H9 (cell line): ENCODE results near the gene TMEM163. TPM values are rescaled to one million over a fixed set of nuclear protein-coding genes. Genes with fewer than 3 reads are reported as not detected.

Experiments used
- DNase-seq: peaks from one replicate; pipeline ENCODE4 v3.0.0-alpha.2; 2017
- H2AFZ ChIP-seq: one replicate; pipeline ENCODE4 v1.6.1; 2013; ENCODE audit warnings: mild to moderate bottlenecking, low read length, control low read depth, moderate library complexity
- H2AK5ac ChIP-seq: 2 replicates; pipeline ENCODE4 v1.6.1; 2013; ENCODE audit warnings: low read length, control low read depth, mixed read lengths; ENCODE audit not compliant: insufficient read length
- H2BK120ac ChIP-seq: one replicate; pipeline ENCODE4 v1.6.1; 2013; ENCODE audit warnings: low read depth, mild to moderate bottlenecking, low read length, control low read depth, inconsistent platforms; ENCODE audit not compliant: poor library complexity, severe bottlenecking
- H2BK12ac ChIP-seq: 2 replicates; pipeline ENCODE4 v1.6.1; 2013; ENCODE audit warnings: low read length, control low read depth, mixed read lengths, low read depth; ENCODE audit not compliant: insufficient read length
- H2BK15ac ChIP-seq: 2 replicates; pipeline ENCODE4 v1.6.1; 2013; ENCODE audit warnings: low read depth, low read length, control low read depth
- H2BK20ac ChIP-seq: one replicate; pipeline ENCODE4 v1.6.1; 2013; ENCODE audit warnings: low read depth, mild to moderate bottlenecking, low read length, control low read depth, inconsistent platforms; ENCODE audit not compliant: poor library complexity, severe bottlenecking
- H2BK5ac ChIP-seq: 2 replicates; pipeline ENCODE4 v1.6.1; 2013; ENCODE audit warnings: low read length, control low read depth, mixed read lengths; ENCODE audit not compliant: insufficient read length
- H3K14ac ChIP-seq: 2 replicates; pipeline ENCODE4 v1.6.1; 2013; ENCODE audit warnings: low read length, control low read depth; ENCODE audit not compliant: insufficient read depth
- H3K18ac ChIP-seq: 2 replicates; pipeline ENCODE4 v1.6.1; 2013; ENCODE audit warnings: low read depth, mild to moderate bottlenecking, mixed read lengths, low read length, control low read depth; ENCODE audit not compliant: insufficient read length
- H3K23ac ChIP-seq: 2 replicates; pipeline ENCODE4 v1.6.1; 2013; ENCODE audit warnings: low read length, control low read depth, mixed read lengths, low read depth; ENCODE audit not compliant: insufficient read length
- H3K23me2 ChIP-seq: 2 replicates; pipeline ENCODE4 v1.6.1; 2013; ENCODE audit warnings: low read depth, mild to moderate bottlenecking, mixed read lengths, low read length, control low read depth; ENCODE audit not compliant: insufficient read length, poor library complexity, severe bottlenecking
- H3K27ac ChIP-seq: 2 replicates; pipeline ENCODE4 v1.5.1; 2013; ENCODE audit warnings: low read length, control low read depth, mixed read lengths, low read depth; ENCODE audit not compliant: insufficient read length
- H3K27me3 ChIP-seq: 2 replicates; pipeline ENCODE4 v1.6.1; 2013; ENCODE audit warnings: low read length, control low read depth, inconsistent platforms; ENCODE audit not compliant: insufficient read depth
- H3K4ac ChIP-seq: 2 replicates; pipeline ENCODE4 v1.6.1; 2013; ENCODE audit warnings: low read depth, mild to moderate bottlenecking, control low read depth, inconsistent platforms, low read length, moderate library complexity
- H3K4me1 ChIP-seq: 2 replicates; pipeline ENCODE4 v1.6.1; 2013; ENCODE audit warnings: low read length, control low read depth, inconsistent platforms; ENCODE audit not compliant: insufficient read depth
- H3K4me2 ChIP-seq: 2 replicates; pipeline ENCODE4 v1.6.1; 2013; ENCODE audit warnings: low read length, control low read depth, mixed read lengths; ENCODE audit not compliant: insufficient read length, insufficient read depth
- H3K56ac ChIP-seq: 2 replicates; pipeline ENCODE4 v1.6.1; 2013; ENCODE audit warnings: low read depth, mild to moderate bottlenecking, mixed read lengths, low read length, control low read depth; ENCODE audit not compliant: insufficient read length
- H3K79me1 ChIP-seq: 2 replicates; pipeline ENCODE4 v1.6.1; 2013; ENCODE audit warnings: low read depth, mild to moderate bottlenecking, moderate library complexity, low read length, control low read depth, inconsistent platforms; ENCODE audit not compliant: insufficient read depth, poor library complexity, severe bottlenecking
- H3K79me2 ChIP-seq: 2 replicates; pipeline ENCODE4 v1.6.1; 2013; ENCODE audit warnings: low read length, control low read depth, inconsistent platforms; ENCODE audit not compliant: insufficient read depth
- H3K9ac ChIP-seq: 2 replicates; pipeline ENCODE4 v1.6.1; 2013; ENCODE audit warnings: low read length, control low read depth, mixed read lengths; ENCODE audit not compliant: insufficient read length; ENCODE audit errors: extremely low read depth
- H3K9me3 ChIP-seq: one replicate; pipeline ENCODE4 v1.6.1; 2013; ENCODE audit warnings: low read depth, low read length, inconsistent platforms; ENCODE audit not compliant: control insufficient read depth
- H3T11ph ChIP-seq: one replicate; pipeline ENCODE4 v1.6.1; 2013; ENCODE audit warnings: mild to moderate bottlenecking, low read length, control low read depth, inconsistent platforms
- H4K20me1 ChIP-seq: one replicate; pipeline ENCODE4 v1.6.1; 2013; ENCODE audit not compliant: control insufficient read depth, insufficient read length, insufficient read depth
- H4K5ac ChIP-seq: 2 replicates; pipeline ENCODE4 v1.6.1; 2013; ENCODE audit warnings: low read depth, mild to moderate bottlenecking, mixed read lengths, low read length, control low read depth; ENCODE audit not compliant: insufficient read length
- H4K8ac ChIP-seq: replicated peaks from 2 replicates; pipeline ENCODE4 v1.6.1; 2013; ENCODE audit warnings: low read length, control low read depth, mixed read lengths, low read depth; ENCODE audit not compliant: insufficient read length
- H4K91ac ChIP-seq: 2 replicates; pipeline ENCODE4 v1.6.1; 2013; ENCODE audit warnings: low read depth, mild to moderate bottlenecking, moderate library complexity, mixed read lengths, low read length, control low read depth; ENCODE audit not compliant: insufficient read length
- H3K27ac Mint-ChIP-seq, 3 experiments: 2 replicates in 2 of 3; 3 replicates in 1 of 3; pipeline ENCODE4 v1.8.0; 2020 to 2021; ENCODE audit warnings: mixed read lengths in 3 of 3, mild to moderate bottlenecking in 1 of 3, moderate library complexity in 1 of 3
- H3K27me3 Mint-ChIP-seq: 2 replicates; pipeline ENCODE4 v1.8.0; 2021; ENCODE audit warnings: low read depth, mild to moderate bottlenecking, moderate library complexity, mixed read lengths
- H3K36me3 Mint-ChIP-seq, 3 experiments: 2 replicates in 2 of 3; 3 replicates in 1 of 3; pipeline ENCODE4 v1.8.0; 2020 to 2021; ENCODE audit warnings: low read depth in 3 of 3, mixed read lengths in 3 of 3; ENCODE audit not compliant: insufficient read depth in 1 of 3
- H3K4me1 Mint-ChIP-seq, 2 experiments: 2 replicates each; pipeline ENCODE4 v1.8.0; 2020; ENCODE audit warnings: mixed read lengths in 2 of 2
- H3K4me3 Mint-ChIP-seq, 2 experiments: 2 replicates in 1 of 2; 3 replicates in 1 of 2; pipeline ENCODE4 v1.8.0; 2020 to 2021; ENCODE audit warnings: mild to moderate bottlenecking in 2 of 2, mixed read lengths in 2 of 2, moderate library complexity in 1 of 2
- H3K9me3 Mint-ChIP-seq, 2 experiments: 2 replicates in 1 of 2; 3 replicates in 1 of 2; pipeline ENCODE4 v1.8.0; 2020; ENCODE audit warnings: mild to moderate bottlenecking in 2 of 2, mixed read lengths in 2 of 2, moderate library complexity in 1 of 2
- WGBS: extraction: QIAGEN DNeasy Blood & Tissue Kit; methylation state at CpG from one replicate; pipeline ENCODE4 v1.1.7; 2013; ENCODE audit warnings: missing lambda C conversion rate, low lambda C conversion rate, mixed read lengths; ENCODE audit not compliant: insufficient read length; ENCODE audit errors: extremely low coverage; 5-methylcytosine and 5-hydroxymethylcytosine counted together
- total RNA-seq: library from RNA; stranded (reverse); gene quantifications from 2 replicates; pipeline ENCODE4 v1.2.1, GENCODE V29; 2021
- TF ChIP-seq, protein P1 (sequence below): fragments of 200-600 bp; sonication (generic); conservative IDR thresholded peaks from 3 replicates; pipeline ENCODE4 v1.8.0; 2021; ENCODE audit warnings: antibody characterized with exemption, mild to moderate bottlenecking

The TMEM163 gene
- total RNA-seq, 1 experiment from 2014 or later: 0.39 TPM

DNA sequence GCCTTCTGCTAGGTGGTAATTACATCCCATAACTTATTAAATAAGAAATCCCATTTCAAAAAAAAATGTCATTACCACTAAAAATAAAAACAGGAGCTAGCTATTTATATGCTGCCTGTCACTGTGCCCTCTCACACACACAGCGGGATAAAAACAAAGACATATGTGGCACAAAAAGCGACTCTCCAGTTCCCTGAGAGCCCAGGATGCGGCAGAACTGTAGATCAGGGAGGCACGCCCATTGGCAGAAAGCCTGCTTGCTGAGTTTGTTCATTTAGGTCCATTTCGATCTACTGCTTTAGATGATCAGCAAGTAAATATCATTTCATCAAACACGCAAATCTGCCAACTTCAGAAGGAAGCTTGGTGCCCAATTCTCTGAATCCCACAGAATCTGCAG, 124.4 kb downstream of the TMEM163 start:
- Histone ChIP-seq H2BK120ac (no peak overlapping the region), H3K18ac (no peak overlapping the region), H3T11ph (no peak overlapping the region), H3K4ac (no peak overlapping the region), H3K23me2 (no peaks in the 10 kb centered on the region), H4K5ac (no peak overlapping the region), H3K9me3 (peaks cover 13% of the 10 kb centered on the region), H3K14ac (no peak overlapping the region), H2AK5ac (no peak overlapping the region), H3K79me2 (no peaks in the 10 kb centered on the region), H2BK20ac (no peak overlapping the region), H3K4me2 (no peak overlapping the region), H4K20me1 (no peaks in the 10 kb centered on the region), H2AFZ (no peak overlapping the region), H3K79me1 (no peaks in the 10 kb centered on the region), H2BK5ac (no peak overlapping the region), H3K27me3 (no peaks in the 10 kb centered on the region), H3K56ac (no peak overlapping the region), H3K9ac (no peak overlapping the region), H3K23ac (no peak overlapping the region), H4K8ac (no peak overlapping the region), H2BK15ac (no peak overlapping the region), H3K27ac (no peak overlapping the region), H4K91ac (no peak overlapping the region), H3K4me1 (no peaks in the 10 kb centered on the region; the same call in 1 of the 2 replicates), H2BK12ac (no peak overlapping the region)
- H3K27ac Mint-ChIP-seq: no peak overlapping the region
- peaks cover 18 to 26% (median 24%) of the 10 kb centered on the region in 3 experiments for H3K36me3 Mint-ChIP-seq
- H3K4me3 Mint-ChIP-seq: no peak overlapping the region
- no peak for DNase-seq
- WGBS: no CpG with 5 or more reads among the region's 6 CpGs
- TF ChIP-seq, protein P1, sequence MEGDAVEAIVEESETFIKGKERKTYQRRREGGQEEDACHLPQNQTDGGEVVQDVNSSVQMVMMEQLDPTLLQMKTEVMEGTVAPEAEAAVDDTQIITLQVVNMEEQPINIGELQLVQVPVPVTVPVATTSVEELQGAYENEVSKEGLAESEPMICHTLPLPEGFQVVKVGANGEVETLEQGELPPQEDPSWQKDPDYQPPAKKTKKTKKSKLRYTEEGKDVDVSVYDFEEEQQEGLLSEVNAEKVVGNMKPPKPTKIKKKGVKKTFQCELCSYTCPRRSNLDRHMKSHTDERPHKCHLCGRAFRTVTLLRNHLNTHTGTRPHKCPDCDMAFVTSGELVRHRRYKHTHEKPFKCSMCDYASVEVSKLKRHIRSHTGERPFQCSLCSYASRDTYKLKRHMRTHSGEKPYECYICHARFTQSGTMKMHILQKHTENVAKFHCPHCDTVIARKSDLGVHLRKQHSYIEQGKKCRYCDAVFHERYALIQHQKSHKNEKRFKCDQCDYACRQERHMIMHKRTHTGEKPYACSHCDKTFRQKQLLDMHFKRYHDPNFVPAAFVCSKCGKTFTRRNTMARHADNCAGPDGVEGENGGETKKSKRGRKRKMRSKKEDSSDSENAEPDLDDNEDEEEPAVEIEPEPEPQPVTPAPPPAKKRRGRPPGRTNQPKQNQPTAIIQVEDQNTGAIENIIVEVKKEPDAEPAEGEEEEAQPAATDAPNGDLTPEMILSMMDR: no peak
- H3K4me1 Mint-ChIP-seq: peaks cover 23 to 25% of the 10 kb centered on the region in 2 experiments
- H3K9me3 Mint-ChIP-seq: peaks cover 24 to 32% of the 10 kb centered on the region in 2 experiments
- H3K27me3 Mint-ChIP-seq: peaks cover 2% of the 10 kb centered on the region; the same call in 1 of the 2 replicates
